Uterus (tissue), 2 donors: ENCODE results near the gene AIG1.

Experiments
- POLR2A ChIP-seq, 2 donors: fragments of 450-650 bp; IDR thresholded peaks; one replicate each; pipeline ENCODE4 v1.6.1; 2016; ENCODE audit warnings: antibody characterized with exemption in 2 of 2, mild to moderate bottlenecking in 1 of 2, moderate library complexity in 1 of 2
- TF ChIP-seq, protein P1 (sequence below), 4 experiments: fragments of 200-600 bp in 2 of 4; fragments of 450-650 bp in 2 of 4; sonication (generic) in 2 of 4; IDR thresholded peaks; one replicate each; pipeline ENCODE4 v1.5.1; 2016 to 2019; ENCODE audit warnings: antibody characterized with exemption in 4 of 4, mild to moderate bottlenecking in 2 of 4, moderate library complexity in 1 of 4

DNA sequence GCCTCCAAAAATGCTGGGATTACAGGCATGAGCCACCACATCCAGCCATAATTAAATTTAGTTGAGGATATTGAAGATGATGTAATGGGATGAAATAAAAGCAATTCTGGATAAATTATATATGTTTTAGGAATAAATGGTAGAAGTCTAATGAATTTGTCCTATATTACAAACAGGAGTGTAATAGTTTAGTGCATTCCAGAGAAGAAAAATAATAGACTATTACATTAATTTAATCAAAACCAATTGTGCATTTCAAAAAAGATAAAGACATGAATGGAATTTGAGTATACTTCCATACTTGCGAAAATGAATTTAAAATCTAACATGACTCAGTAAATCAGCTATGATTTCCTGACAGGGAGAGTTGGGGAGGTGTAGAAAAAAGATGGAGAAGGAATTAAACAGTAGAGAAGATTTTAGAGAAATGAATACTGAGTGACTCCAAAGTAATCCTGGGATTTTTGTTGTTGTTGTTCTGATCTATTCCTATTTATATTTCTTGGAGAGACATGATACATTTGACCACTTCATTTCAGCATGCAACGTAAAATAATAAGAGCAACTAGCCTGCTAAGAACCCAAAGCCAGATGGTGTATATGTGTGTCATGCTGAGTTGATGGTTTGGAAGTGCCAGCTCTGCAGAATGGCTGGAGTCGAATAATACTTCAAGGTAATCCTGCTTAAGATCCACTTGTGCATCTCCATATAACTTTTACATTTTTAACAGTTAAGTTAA, 67.4 kb downstream of the AIG1 start:
- TF ChIP-seq, protein P1, sequence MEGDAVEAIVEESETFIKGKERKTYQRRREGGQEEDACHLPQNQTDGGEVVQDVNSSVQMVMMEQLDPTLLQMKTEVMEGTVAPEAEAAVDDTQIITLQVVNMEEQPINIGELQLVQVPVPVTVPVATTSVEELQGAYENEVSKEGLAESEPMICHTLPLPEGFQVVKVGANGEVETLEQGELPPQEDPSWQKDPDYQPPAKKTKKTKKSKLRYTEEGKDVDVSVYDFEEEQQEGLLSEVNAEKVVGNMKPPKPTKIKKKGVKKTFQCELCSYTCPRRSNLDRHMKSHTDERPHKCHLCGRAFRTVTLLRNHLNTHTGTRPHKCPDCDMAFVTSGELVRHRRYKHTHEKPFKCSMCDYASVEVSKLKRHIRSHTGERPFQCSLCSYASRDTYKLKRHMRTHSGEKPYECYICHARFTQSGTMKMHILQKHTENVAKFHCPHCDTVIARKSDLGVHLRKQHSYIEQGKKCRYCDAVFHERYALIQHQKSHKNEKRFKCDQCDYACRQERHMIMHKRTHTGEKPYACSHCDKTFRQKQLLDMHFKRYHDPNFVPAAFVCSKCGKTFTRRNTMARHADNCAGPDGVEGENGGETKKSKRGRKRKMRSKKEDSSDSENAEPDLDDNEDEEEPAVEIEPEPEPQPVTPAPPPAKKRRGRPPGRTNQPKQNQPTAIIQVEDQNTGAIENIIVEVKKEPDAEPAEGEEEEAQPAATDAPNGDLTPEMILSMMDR (IDR thresholded peaks at IDR 0.05): no peak
- TF ChIP-seq POLR2A (IDR thresholded peaks at IDR 0.05): no peak
